Fibroblast of villous mesenchyme (primary cell): Measurements from ENCODE around the gene NRIP1. TPM values are rescaled to one million over a fixed set of nuclear protein-coding genes. Genes with fewer than 3 reads are reported as not detected.
A peak's percentile ranks its signal among the peaks of the same experiment; 100 is the strongest.

Source experiments
- DNase-seq: peaks from one replicate; pipeline ENCODE4 v3.0.0-alpha.2; 2010; ENCODE audit warnings: low read depth
- H3K4me3 ChIP-seq: 2 replicates; pipeline ENCODE4 v1.5.1; 2011; ENCODE audit warnings: low read depth, mild to moderate bottlenecking, low read length
- total RNA-seq: library from RNA; depleted of rRNA; stranded (reverse); fragments of >200 nt; gene quantifications from 2 replicates; pipeline ENCODE4 v1.2.3, GENCODE V29; 2012
- TF ChIP-seq, protein P1 (sequence below): IDR thresholded peaks from 2 replicates; pipeline ENCODE4 v1.5.1; 2012; ENCODE audit warnings: low read depth, mild to moderate bottlenecking, low read length; ENCODE audit not compliant: insufficient read depth

NRIP1 gene
- total RNA-seq, 1 donor: 56.6 TPM

DNA sequence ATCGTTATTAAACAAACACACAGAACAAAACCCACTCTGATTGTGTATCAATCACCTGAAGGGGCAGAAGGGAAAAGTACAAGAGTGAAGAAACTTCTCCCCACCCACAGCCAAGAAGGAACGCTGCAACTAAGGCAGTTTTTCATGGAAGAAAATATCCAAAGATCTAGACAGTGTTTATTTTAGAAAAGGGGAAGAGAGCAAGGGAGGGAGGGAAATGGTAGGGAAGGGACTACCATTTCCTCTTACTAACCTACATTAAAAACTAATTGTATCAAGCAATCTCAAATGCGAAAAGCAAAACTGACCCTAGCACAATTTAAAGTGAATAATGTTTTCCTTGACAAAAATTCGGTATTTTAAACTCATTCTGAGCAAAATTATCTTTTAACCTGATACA is 3.5 kb downstream of the NRIP1 start:
- TF ChIP-seq, protein P1, sequence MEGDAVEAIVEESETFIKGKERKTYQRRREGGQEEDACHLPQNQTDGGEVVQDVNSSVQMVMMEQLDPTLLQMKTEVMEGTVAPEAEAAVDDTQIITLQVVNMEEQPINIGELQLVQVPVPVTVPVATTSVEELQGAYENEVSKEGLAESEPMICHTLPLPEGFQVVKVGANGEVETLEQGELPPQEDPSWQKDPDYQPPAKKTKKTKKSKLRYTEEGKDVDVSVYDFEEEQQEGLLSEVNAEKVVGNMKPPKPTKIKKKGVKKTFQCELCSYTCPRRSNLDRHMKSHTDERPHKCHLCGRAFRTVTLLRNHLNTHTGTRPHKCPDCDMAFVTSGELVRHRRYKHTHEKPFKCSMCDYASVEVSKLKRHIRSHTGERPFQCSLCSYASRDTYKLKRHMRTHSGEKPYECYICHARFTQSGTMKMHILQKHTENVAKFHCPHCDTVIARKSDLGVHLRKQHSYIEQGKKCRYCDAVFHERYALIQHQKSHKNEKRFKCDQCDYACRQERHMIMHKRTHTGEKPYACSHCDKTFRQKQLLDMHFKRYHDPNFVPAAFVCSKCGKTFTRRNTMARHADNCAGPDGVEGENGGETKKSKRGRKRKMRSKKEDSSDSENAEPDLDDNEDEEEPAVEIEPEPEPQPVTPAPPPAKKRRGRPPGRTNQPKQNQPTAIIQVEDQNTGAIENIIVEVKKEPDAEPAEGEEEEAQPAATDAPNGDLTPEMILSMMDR: no peak
- H3K4me3 ChIP-seq: peak overlapping the region; percentile 13

DNA sequence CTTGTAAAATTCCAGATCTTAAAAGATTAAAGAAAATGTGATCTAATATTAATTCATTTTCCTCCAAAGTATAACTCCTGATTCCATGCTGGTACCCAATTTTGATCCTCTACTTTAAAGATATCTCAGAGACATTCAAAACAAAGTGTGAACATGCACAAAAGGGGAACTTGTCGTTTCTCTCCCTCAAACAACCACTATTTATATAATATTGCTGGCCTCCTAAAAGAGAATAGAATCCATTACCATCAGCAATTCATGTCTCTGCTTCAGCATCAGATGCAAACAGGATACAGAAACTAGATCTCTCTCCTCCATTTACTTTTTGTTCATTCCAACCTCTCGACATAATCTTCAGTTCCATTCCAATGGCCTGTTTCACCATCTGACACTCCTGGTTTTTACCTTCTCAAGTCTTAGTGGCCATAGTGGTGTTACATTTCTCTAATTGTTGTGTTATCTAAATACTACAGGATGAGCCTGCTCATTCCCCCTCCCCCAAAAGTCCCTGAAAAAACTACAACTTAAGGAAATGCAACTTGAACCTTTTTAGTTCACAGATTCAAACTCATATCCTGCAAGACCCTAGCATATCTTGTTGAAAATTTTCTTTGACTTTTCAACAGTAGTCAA is 4.1 kb downstream of the NRIP1 start:
- peak; percentile 32 for DNase-seq
- H3K4me3 ChIP-seq: no peak overlapping the region
- TF ChIP-seq, protein P1: no peak

More for the DNA sequence above, 3.5 kb downstream of the NRIP1 start:
- peak; percentile 25 for DNase-seq

DNA sequence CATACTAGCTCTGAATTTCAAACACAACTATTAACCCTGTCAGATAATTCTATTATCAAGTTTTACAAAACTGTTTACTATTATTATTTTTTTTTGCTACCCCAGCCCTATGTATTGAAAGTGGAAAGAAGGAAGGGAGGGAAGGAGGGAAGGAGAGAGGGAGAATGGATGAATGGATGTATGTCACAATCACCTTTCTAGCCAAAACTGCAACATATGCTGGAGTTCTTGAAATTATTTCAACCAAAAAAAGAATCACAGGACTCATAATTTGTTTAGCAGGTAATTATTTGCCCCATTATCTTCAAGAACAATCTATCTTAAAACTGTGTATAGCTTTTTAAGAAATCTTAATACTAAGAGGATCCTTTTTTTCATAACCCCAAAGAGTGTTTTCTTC is 5.4 kb downstream of the NRIP1 start:
- no peak overlapping the region for H3K4me3 ChIP-seq
- DNase-seq: no peak
- TF ChIP-seq, protein P1: no peak

DNA sequence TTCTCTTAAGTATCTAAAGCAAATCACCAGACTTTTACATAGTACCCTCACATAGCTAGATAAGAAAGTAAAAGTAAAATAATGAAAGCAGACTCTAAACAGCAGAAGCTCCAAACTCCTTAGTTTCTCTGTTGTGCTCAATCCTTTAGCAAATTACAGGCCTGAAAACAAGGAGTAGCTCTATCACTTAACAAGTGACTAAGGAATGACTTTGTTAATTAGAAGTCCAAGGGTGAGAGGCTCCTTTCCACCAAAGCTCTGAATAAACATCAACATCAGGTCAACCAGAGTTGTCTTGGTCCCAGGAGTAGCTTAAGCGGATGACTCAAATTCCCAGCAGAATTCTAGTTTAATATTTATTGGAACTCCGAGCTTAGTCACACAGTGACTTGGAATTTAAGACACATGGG is 5.9 kb downstream of the NRIP1 start:
- H3K4me3 ChIP-seq: peak overlapping the region; percentile 31
- peak; percentile 75 for DNase-seq
- TF ChIP-seq, protein P1: no peak

DNA sequence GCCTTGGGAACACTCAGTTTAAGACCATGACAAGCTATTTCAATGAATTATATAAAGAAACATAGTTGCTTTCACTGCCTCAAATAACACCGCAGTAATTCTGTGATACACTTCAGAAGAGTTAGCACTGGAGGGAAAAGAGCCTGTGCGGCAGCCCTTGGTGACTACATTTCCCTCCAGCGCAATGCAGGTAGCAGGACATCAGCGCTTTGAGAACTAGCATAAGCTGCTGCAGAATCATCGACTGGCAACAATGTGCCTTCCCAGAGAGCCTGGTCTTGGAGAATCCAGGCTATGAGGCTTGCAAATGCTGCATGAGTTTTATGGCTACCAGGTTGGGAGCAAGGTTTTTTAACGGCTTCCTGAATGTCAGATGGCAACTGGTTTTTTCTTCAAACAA is 7.5 kb downstream of the NRIP1 start:
- DNase-seq: peak; percentile 24
- TF ChIP-seq, protein P1: no peak
- no peak overlapping the region for H3K4me3 ChIP-seq

DNA sequence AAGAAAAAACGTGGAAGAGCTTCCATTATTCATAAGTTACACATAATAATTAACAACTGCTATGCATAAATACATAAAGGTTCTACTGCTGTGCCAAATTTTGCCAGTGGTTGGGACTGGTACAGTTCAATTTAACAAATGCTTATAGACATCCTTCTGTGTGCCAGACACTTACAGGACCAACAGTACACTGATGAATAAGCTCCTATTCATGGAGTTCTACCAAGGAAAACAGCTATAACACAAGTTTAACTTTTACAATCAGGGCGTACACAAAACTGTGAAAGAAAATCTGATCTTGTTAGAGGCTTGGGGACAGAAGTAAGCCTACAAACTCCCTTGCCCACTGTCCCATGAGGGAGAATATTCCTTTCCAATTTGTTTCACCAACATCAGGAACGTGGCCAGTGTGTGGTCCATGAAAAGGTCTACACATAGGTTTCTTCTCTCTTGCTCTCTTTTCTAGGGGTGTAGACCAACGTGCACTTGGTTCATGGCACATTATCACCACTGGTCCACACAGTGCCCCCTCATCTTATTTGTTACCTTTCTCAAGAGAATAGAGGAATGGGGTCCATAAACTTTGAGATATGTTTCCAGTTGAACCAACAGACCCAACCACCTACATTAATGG is 10.1 kb downstream of the NRIP1 start:
- no peak for DNase-seq
- TF ChIP-seq, protein P1: no peak

More for the DNA sequence above, 10.1 kb downstream of the NRIP1 start:
- no peak overlapping the region for H3K4me3 ChIP-seq
